GM19468 (cell line): ENCODE results near the gene EXOC4.
"Not testable (repeated sequence)": the region's sequence is repeated elsewhere in the genome, so short reads cannot be mapped to it uniquely, and the experiment has no call there.

ENCODE experiments used
- ATAC-seq: cut with Tn5 transposase; IDR thresholded peaks from one replicate; pipeline ENCODE4 v1.9.1; 2021; ENCODE audit warnings: mild to moderate bottlenecking, moderate library complexity, moderate number of reproducible peaks; ENCODE audit not compliant: unreplicated experiment; ENCODE audit errors: extremely low read depth

The EXOC4 gene

DNA sequence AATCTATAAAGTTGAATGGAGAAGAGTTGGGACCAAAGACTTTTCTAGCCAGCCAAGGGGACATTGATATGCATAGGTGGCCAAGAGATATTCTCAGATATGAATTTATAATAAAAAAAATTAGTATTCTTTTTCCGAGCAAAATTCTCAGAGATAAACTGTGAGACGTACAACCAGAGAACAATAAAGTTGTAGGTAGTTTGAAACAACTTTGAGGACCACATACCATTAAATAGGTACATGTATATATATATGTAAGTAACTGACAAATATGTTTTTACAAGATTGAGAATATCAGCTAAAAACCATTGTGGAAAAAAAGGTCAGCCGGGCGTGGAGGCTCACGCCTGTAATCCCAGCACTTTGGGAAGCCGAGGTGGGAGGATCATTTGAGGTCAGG is 56.5 kb downstream of the EXOC4 start:
- ATAC-seq: no peak

DNA sequence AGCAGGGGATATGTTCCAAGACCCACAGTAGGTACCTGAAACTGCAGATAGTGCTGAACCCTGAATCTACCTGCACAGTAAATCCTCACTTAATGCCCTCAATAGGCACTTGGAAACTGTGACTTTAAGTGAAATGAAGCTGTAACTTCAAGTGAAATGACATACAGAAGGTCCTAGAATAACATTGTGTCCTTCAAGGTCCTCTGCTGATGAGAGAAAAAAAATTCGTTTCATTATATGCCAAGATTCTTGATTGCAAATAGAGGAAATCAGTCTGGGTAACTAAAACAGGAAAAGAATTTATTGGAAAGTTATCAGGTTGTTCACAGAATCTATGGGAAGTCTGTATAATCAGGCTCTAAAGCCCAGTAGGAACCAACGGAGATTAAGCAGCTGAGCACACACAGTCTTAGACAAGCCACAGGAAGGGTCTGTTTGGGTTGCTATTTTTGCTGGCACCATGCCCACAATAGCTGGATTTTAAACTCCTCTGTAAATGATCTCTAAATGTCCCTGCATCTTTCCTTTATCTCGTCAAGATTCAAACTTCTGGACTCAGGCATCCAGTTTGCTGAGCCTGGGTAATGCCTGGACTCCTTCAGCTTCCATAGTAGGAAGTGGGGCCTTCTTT is 57.5 kb downstream of the EXOC4 start:
- ATAC-seq: no peak

DNA sequence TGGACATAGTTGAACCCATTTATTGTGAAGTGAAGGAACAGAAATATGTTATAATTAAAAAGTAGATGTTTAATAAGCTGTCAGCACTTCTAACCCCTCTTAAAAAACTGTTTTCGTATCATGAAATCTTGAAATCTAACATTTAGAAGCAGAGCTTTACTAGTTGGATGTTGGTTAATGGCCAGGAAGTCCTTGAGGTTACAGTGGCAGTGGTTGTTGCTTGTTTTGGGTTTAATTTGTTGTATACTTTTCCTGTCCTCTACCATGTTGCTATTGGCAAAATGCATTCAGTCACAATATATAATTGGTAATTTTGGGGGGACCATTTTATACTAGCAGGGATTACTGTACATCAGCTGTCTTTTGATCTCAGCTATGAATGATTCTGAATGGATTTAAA is 60.7 kb downstream of the EXOC4 start:
- no peak for ATAC-seq

DNA sequence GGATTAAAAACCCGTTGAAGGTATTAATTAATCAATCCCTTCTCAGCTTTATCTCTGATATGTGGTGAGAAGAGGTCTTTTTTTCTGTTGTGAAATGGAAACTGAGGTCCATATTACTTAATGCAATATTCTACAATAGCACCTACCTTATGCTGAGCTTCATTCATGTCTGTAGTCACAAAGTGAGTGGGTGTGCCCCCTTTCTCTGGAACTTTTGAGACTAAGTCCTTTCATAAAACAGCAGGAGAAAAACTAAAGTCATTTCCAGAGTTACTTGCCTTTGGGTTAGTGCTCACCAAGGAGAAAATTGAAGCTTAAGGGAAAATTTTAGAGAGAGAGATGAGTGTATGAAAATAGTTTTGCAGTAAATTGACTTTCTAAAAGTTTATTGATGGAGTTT is 61.2 kb downstream of the EXOC4 start:
- ATAC-seq: no peak

DNA sequence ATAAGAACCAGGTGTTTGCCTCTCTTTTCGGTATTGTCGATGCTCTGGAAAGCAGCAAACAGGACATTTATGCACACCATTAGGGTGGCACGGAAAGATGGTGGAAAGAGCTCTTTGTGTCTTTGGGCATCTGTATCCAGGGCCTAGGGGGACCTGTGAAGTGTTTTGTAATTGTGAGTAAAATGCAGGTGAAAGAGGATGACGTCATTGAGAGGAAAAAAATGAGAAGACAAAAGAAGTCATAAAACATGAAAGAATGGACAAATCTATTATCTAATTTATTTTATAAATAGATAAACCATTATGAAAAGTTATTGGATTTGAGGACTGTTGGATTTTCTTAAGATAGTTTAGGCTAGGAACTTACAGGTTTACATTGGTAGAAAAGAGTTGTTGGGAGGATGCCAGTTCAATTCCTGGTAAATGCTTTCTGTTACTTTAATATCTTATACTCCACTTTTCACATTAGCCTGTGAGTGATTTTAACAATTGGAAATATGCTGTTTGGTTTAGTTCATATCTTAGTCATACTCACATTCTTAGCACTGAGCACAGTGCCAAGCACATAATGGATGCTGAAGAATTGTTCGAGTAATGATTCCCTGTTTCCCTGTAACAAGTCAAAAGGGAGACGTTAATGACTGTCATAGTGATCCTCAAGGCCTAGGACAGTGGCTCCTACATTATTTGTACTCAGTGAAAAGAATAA is 62.6 kb downstream of the EXOC4 start:
- no peak for ATAC-seq

DNA sequence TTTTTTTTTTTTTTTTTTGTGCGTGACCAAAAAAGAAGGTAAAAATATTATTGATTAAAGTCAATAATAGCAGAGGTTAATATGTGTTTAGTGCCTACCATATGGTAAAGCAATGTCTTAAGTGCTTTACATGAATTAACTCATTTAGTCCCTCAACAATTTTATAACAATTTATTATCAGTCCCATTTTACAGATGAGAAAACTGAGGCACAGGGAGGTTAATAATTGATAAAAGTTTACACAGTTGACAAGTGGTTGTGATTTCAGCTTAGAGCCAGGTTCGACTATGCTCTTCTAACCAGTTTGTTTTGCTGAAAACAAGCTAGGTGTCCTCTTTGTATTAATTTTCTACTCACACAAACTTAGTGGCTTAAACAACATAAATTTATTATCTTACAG is 67.0 kb downstream of the EXOC4 start:
- no peak for ATAC-seq

DNA sequence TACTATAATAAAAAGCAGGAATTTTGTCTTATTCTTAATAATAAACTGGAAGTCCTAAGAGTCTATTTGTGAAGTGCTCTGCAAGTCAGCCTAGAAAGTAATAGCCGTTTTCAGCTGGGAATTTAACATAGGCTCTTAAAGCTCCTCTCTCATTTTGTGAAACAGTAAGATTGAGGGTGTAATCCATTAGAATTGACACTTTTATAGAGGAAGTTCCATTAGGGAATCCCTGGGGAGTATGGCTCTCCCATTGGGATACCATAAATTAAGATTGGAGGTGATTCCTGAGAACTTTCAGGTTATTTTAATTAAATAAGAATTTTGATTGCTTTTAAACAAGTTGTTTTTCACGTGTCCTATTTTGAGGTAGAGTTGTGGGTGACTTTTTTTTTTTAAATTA is 68.0 kb downstream of the EXOC4 start:
- no peak for ATAC-seq

DNA sequence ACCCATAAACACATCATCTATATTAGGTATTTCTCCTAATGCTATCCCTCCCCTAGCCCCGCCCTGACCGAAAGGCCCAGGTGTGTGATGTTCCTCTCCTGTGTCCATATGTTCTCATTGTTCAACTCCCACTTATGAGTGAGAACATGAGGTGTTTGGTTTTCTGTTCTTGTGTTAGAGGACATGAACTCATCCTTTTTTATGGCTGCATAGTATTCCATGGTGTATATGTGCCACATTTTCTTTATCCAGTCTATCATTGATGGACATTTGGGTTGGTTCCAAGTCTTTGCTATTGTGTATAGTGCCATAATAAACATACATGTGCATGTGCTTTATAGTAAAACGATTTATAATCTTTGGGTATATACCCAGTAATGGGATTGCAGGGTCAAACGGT is 68.5 kb downstream of the EXOC4 start:
- ATAC-seq: not testable (repeated sequence)

DNA sequence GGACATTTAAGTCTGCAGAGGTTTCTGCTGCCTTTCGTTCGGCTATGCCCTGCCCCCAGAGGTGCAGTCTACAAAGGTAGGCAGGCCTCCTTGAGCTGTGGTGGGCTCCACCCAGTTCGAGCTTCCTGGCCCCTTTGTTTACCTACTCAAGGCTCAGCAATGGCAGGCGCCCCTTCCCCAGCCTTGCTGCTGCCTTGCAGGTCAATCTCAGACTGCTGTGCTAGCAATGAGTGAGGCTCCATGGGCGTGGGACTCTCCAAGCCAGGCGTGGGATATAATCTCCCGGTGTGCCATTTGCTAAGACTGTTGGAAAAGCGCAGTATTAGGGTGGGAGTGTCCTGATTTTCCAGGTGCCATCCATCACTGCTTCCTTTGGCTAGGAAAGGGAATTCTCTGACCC is 73.9 kb downstream of the EXOC4 start:
- ATAC-seq: not testable (repeated sequence)

DNA sequence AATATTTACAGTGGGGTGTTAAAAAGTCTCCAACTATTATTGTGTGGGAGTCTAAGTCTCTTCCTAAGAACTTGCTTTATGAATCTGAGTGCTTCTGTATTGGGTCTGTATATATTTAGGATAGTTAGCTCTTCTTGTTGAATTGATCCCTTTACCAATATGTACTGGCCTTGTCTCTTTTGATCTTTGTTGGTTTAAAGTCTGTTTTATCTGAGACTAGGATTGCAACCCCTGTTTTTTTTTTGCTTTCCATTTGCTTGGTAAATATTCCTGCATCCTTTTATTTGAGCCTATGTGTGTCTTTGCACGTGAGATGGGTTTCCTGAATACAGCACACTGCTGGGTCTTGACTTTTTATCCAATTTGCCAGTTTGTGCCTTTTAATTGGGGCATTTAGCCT is 75.1 kb downstream of the EXOC4 start:
- ATAC-seq: not testable (repeated sequence)

DNA sequence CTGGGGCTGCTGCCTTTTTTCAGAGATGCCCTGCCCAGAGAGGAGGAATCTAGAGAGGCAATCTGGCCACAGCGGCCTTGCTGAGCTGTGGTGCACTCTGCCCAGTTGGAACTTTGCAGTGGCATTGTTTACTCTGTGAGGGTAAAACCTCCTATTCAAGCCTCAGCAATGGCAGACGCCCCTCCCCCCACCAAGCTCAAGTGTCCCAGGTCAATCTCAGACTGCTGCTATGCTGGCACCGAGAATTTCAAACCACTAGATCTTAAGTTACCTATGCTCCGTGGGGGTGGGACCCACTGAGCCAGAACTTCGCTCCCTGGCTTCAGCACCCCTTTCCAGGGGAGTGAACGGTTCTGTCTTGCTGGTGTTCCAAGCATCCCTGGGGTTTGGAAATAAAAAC is 77.2 kb downstream of the EXOC4 start:
- no peak for ATAC-seq

DNA sequence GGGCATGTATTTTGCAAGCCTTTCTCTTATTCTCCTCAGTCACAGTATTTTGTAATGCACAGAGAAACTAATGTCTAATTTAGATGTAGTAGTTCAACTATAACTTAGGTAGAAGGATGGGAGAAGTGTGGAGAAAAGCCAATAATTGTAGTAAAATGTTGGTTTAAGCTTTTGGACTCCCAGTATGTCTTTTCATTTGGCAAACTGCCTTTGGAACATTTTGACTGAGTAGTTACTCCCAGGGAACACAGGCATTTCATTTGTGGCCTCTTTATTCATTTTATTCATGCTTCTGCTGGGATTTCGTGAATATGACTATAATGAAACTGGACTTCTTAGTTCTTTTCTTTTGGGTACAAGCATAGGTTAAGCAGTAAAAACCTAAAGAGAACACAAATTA is 79.0 kb downstream of the EXOC4 start:
- no peak for ATAC-seq

DNA sequence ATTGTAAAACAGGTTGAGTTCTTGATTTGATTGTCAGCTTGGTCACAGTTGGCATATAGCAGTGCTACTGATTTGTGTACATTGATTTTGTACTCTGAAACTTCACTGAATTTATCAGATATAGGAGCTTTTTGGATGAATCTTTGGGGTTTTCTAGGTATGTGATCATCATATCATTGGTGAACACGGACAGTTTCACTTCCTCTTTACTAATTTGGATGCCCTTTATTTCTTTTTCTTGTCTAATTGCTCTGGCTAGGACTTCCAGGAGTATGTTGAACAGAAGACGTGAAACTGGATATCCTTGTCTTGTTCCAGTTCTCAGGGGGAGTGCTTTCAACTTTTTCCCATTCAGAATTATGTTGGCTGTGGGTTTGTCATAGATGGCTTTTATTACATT is 86.9 kb downstream of the EXOC4 start:
- ATAC-seq: no peak

DNA sequence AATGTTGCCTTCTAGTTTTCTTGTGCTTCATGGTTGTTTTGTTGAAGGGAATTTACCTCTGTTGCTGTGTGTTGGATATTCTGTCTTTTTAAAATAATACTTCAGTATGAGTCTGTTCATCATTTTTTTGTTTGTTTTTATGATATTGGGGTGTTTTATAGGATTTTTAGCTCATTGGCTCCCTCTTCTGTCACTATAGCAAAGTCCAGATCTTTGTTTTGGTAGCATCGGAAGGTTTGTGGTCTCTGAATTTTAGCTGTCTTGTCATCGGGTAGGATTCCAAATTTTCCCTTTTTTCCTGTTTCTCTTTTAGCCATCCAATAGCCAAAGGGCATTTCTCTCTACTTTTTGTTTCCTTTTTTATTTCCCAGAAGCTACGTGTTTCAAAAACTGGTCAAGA is 91.4 kb downstream of the EXOC4 start:
- ATAC-seq: no peak

DNA sequence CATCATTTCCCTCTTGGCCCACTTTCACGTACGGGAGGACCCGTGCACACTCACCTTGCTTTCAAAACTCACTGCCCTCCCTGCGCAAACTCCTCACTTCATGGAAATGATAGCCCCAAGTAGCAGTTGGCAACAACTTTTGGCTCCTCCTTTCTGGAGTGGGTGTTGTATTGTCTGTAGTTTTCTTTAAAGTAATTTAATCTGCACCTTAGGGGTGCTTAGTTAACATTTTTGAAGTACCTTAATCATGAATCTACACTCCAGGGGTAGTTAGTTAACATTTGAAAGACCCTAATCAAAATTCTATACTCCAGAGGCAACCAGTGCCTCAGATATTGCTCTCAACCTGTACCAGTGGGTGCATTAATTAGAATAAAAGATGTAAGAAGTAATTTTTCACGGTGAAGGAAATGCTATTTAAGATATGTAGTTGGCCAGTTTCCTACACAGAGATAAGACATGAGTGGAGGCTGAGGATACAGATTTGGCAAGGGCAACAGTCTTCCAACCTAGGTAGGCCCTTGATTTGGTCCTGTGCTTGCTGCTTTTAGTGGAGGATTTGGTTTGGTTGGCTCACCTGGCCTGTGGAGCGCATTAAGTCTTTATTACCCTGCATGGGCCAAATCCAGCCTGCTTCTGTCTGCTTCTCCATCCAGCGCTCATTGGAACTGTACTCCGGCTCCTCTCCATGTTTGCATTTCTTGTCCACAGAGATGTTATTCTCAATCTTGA is 93.0 kb downstream of the EXOC4 start:
- ATAC-seq: no peak

DNA sequence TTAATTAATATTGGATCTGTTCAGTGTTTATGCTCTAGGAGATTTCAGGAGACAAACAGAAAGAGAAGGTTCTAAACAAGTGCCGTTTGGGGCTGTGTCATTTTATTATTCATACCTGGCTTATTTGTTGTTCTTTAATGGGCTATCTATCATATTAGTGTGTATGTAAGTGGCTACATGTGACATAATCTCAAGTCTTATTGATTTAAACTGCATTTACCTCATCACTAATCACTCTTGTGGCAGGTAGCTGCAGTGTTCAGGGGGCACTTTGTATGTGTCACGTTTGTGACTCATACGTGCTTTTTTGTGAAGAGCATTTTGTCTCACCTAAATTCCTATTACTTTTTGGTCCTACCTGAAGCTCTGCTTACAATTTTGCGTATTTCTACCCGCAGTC is 95.4 kb downstream of the EXOC4 start:
- ATAC-seq: no peak

DNA sequence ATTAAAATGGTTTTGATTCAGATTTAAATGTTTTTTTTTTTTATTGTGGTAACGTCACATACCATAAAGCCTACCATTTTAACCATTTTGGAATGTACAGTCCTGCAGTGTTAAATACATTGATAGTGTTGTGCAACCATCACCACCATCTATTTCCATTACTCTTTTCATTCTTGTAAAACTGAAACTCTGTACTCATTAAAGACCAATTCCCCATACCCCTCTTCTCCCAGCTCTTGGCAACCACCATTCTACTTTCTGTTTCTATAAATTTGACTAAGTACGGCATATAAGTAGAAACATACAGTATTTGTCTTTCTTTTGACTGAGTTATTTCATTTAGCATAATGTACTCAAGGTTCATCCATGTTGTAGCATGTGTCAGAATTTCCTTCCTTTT is 96.2 kb downstream of the EXOC4 start:
- no peak for ATAC-seq

DNA sequence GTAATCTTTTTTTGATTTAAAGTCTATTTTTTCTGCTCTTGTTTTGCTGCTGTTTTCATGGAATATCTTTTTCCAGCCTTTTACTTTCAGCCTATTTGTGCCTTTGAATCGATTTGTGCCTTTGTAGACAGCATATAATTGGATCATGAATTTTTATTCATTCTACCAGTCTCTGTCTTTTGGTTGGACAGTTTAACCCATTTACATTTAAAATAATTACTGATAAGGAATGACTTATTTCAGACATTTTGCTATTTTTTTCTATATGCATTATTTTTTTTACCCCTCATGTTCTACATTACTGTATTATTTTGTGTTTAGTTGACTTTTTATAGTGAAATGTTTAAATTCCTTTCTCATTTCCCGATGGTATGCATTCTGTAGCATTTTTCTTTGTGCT is 99.6 kb downstream of the EXOC4 start:
- ATAC-seq: no peak

DNA sequence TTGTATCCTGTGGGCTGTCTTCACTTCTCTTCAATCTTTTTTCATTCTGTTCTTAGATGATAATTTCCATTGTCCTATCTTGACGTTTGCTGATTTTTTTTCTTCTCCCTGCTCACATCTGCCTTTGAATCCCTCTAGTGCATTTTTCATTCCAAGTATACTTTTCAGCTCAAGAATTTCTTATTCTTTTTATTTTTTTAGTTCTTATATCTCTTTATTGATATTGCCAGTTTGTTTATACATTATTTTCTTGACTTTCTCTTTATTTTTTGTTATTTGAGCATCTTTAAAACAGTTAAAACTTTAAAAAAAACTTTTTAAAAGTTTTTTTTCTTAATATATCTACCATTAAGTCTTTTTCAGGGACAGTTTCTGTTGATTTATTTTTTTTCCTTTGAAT is 100.9 kb downstream of the EXOC4 start:
- no peak for ATAC-seq

DNA sequence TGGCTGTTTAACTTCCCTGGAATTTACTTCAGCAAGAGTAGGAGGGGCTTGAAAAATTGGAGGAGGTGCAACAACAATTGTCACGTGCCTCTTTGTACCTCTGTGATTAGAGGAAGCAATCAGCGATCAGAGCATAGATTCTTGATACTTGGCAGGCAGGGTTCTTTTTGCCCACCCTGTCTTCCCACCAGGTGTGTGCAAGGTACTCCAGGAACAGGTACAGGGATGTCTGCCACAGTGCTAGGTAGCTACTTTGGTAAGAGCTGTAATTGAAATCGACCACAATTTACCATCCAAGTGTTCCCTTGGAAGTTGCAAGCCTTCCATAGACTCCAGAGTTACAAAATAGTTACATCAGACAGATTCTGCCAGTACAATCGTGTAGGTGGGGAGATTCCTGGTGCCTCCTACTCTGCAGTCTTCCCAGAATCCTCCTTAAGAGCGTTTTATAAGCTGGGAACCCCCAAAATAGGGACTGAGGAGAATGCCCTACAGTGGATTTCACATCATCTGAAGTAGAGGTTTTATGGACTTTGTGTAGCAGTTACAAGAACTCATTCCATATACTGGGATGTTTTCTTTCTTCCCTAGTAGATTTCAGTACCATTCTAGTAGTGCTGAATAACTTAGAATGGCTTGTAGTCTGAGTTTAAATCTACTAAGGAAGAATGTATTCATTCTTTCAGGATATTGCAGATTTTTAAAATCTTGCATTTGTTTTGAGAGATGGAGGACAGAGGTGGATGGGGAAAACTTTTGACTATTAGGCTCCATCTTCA is 101.9 kb downstream of the EXOC4 start:
- no peak for ATAC-seq

DNA sequence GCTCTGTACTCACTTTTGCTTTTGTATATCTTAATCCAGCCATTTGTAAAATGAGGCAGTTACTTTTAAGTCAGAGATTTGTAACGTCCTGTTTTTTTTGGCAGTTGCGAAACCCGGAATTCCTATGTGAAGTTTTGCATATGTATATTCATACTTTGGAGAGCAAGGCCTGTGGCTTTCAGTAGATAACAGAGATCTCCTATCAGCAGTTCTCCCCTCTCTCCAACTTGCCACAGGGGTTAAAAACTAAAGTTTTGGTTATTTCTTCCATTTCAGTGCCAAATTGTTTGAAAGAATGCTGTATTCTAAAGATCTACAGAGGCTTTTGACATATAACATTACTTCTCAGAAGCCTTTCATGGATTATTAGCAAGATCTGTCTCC is 102.4 kb downstream of the EXOC4 start:
- ATAC-seq: no peak
